Neutrophil (primary cell): ENCODE results near the gene ESPNL.

Experiments used
- H3K27ac ChIP-seq: fragments of 200-600 bp; sonication (generic); 2 replicates; pipeline ENCODE4 v1.5.1; 2016; ENCODE audit warnings: mild to moderate bottlenecking, moderate library complexity
- H3K27me3 ChIP-seq: fragments of 200-600 bp; sonication (generic); 2 replicates; pipeline ENCODE4 v1.6.0; 2016; ENCODE audit warnings: mild to moderate bottlenecking
- H3K36me3 ChIP-seq: fragments of 200-600 bp; sonication (generic); 2 replicates; pipeline ENCODE4 v1.5.1; 2017
- H3K4me1 ChIP-seq, 2 experiments: fragments of 200-600 bp in 1 of 2; sonication (generic) in 1 of 2; 1 replicate in 1 of 2; 2 replicates in 1 of 2; pipeline versions ENCODE4 v1.5.1 to v1.6.1; 2013 to 2016; ENCODE audit warnings: low read depth in 1 of 2, low read length in 1 of 2, mild to moderate bottlenecking in 1 of 2, moderate library complexity in 1 of 2; ENCODE audit not compliant: control insufficient read depth in 1 of 2, insufficient read depth in 1 of 2
- H3K4me3 ChIP-seq, 2 experiments: fragments of 200-600 bp in 1 of 2; sonication (generic) in 1 of 2; 1 replicate in 1 of 2; 2 replicates in 1 of 2; pipeline ENCODE4 v1.5.1; 2013 to 2016; ENCODE audit warnings: low read depth in 1 of 2, low read length in 1 of 2, mild to moderate bottlenecking in 1 of 2, moderate library complexity in 1 of 2
- H3K9me3 ChIP-seq: fragments of 200-600 bp; sonication (generic); 2 replicates; pipeline ENCODE4 v1.5.1; 2016
- CTCF ChIP-seq: fragments of 200-600 bp; sonication (generic); IDR thresholded peaks from 2 replicates; pipeline ENCODE4 v1.5.1; 2016; ENCODE audit warnings: antibody characterized with exemption

The ESPNL gene

GRCh38 chr2:238116298-238117198, 16.4 kb downstream of the ESPNL start:
- no peaks in the 10 kb centered on the region for H3K36me3 ChIP-seq
- no peak overlapping the region for H3K4me3 ChIP-seq
- H3K9me3 ChIP-seq = no peaks in the 10 kb centered on the region
- H3K27me3 ChIP-seq = peaks cover 35% of the 10 kb centered on the region
- no peak for TF ChIP-seq CTCF
- no peak overlapping the region for H3K27ac ChIP-seq
- no peaks in the 10 kb centered on the region for H3K4me1 ChIP-seq

DNA sequence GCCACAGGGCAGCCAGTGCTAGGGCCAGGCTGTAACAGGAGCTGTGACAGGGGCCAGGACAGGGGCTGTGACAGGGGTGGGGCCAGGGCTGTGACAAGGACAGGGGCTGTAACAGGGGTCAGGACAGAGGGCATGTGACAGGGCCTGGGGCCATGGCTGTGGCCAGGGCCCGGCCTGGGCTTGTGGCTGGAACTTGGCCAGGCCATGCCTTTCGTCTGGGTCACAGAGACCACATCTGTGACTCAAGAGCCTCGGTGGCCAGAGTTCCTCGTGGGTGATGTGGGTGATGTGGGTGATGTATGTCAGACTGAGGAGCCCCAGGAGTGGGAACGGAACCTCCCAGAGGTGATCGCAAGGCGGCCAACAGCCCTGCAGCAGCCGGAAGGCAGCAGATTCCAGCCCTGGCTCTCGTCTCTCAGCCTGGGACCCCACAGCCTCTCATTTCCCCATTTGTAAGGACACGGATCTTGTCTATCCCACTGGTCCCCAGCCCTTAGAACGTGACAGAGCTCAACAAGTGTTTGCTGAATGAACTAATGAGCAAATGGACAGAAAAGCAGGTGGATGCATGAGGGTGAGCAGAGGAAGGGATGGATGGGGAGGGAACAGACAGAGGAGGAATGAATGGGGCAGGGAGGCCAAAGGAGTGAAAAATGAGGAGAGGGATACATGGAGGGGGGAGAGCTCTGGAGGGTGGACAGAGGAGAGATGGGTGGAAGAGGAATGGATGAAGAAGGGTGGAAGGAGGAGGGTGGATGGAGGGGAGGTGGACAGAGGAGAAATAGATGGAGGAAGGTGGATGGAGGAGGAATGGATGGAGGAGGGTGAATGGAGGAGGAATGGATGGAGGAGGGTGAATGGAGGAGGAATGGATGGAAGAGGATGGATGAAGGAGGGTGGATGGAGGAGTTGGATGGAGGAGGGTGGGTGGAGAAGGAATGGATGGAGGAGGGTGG, 17.3 kb downstream of the ESPNL start:
- Histone ChIP-seq H3K9me3 (no peaks in the 10 kb centered on the region), H3K4me3 (no peak overlapping the region), H3K4me1 (no peaks in the 10 kb centered on the region), H3K27ac (no peak overlapping the region), H3K27me3 (peaks cover 35% of the 10 kb centered on the region), H3K36me3 (no peaks in the 10 kb centered on the region)
- no peak for TF ChIP-seq CTCF

- H3K36me3 ChIP-seq = no peaks in the 10 kb centered on the region
- no peaks in the 10 kb centered on the region for H3K9me3 ChIP-seq
- peaks cover 35% of the 10 kb centered on the region for H3K27me3 ChIP-seq
- H3K4me3 ChIP-seq = no peak overlapping the region
- TF ChIP-seq CTCF = no peak
- H3K27ac ChIP-seq = no peak overlapping the region
- H3K4me1 ChIP-seq = no peaks in the 10 kb centered on the region
These were observed 19.8 kb downstream of the ESPNL start for GRCh38 chr2:238119756-238120462.

DNA sequence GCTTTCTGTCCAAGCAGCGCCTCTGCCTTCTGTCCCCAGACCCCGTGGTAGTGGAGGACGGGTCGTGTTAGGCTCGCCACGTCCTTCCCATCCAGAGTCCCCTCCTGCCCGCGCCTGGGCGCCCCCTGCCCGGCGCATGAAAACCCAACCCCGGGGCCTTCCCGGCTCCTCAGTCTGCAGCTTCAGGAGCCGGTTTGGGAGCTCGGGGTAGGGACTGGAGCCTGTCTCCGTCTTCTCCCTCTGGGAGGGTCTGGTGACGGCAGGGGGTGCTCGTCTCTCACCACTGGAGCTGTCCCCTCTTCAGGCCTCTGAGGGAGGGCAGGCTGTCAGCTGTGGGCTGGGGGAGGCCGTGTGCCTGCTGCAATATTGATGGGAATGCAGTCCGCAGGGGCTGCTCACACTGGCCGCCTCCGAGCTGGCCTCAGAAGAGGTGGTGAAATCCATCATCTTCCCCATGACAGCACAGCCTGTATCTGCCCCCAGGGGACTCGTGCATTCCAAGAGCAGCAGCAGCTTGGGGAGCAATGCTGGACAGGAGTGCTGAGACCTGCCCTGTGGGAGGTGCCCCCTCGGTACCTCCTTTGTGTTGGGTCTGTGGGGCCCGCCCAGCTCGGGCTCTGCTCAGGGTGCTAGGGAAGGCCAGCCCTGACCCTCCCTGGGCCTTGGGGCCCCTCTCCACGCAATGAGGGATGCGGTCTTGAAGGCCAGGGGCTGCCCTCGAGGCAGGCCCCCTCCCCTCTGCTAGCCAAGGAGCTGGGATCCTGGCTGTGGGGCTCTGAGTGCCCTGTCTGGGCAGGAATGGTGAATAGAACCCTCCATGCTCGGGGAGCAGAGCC, 20.5 kb downstream of the ESPNL start:
- H3K27ac ChIP-seq = no peak overlapping the region
- H3K27me3 ChIP-seq = peaks cover 35% of the 10 kb centered on the region
- H3K4me3 ChIP-seq = no peak overlapping the region
- H3K4me1 ChIP-seq = no peaks in the 10 kb centered on the region
- no peaks in the 10 kb centered on the region for H3K9me3 ChIP-seq
- TF ChIP-seq CTCF = no peak
- no peaks in the 10 kb centered on the region for H3K36me3 ChIP-seq
